ENCODE measurements around the gene ALG12.

DNA sequence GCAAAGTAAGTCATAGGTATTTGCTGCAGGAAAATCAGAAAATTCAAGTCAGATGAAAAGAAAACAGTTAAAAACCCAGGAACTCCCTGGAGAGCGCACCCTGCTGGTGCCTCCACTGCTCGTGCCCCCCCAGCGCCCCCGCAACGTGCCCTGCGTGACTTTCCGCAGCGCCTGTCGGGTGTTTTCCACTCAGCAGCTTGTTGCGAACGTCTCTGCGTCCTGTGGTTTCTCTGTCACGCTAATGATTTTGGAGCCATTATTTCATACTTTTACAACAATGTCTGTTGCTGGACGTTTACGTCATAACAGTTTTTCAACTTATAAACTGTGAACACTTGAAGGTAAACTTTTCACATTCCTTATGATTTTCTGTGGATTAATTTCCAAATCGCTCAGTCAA, 5.2 kb upstream of the ALG12 start:
- no peak for TF ChIP-seq REST (IDR thresholded peaks at IDR 0.05; ENCODE audit: insufficient read depth in 1 of 2, low read depth in 2 of 2, low read length in 2 of 2)
- no peak for TF ChIP-seq SIN3A (IDR thresholded peaks at IDR 0.05; ENCODE audit: borderline replicate concordance, insufficient read depth, low read length)

All from PFSK-1 (cell line).